ENCODE data around the gene IPO9.

The IPO9 gene

GRCh38 chr1:201883266-201883665, 54.3 kb downstream of the IPO9 start:
- H3K4me1 ChIP-seq (ENCODE audit: insufficient read depth, low read length) = peaks cover 29% of the 10 kb centered on the region
- no peak overlapping the region for H3K9ac ChIP-seq (ENCODE audit: low read depth, low read length)
- H3K9me3 ChIP-seq (ENCODE audit: control insufficient read depth, insufficient read depth, low read length) = no peaks in the 10 kb centered on the region
- H3K36me3 ChIP-seq (ENCODE audit: insufficient read depth, low read length) = no peaks in the 10 kb centered on the region; the same call in 1 of the 2 replicates

GRCh38 chr1:201883786-201884185, 54.8 kb downstream of the IPO9 start:
- H3K4me1 ChIP-seq (ENCODE audit: insufficient read depth, low read length) = peaks cover 29% of the 10 kb centered on the region
- H3K36me3 ChIP-seq (ENCODE audit: insufficient read depth, low read length) = no peaks in the 10 kb centered on the region
- no peaks in the 10 kb centered on the region for H3K9me3 ChIP-seq (ENCODE audit: control insufficient read depth, insufficient read depth, low read length)
- H3K9ac ChIP-seq (ENCODE audit: low read depth, low read length) = no peak overlapping the region

GRCh38 chr1:201884425-201884824, 55.5 kb downstream of the IPO9 start:
- H3K4me1 ChIP-seq (ENCODE audit: insufficient read depth, low read length) = peaks cover 29% of the 10 kb centered on the region
- H3K36me3 ChIP-seq (ENCODE audit: insufficient read depth, low read length) = no peaks in the 10 kb centered on the region
- no peak overlapping the region for H3K9ac ChIP-seq (ENCODE audit: low read depth, low read length)
- H3K9me3 ChIP-seq (ENCODE audit: control insufficient read depth, insufficient read depth, low read length) = no peaks in the 10 kb centered on the region

GRCh38 chr1:201885531-201886075, 56.6 kb downstream of the IPO9 start:
- Histone ChIP-seq H3K4me1 (ENCODE audit: insufficient read depth, low read length) (peaks cover 29% of the 10 kb centered on the region), H3K9ac (ENCODE audit: low read depth, low read length) (no peak overlapping the region), H3K9me3 (ENCODE audit: control insufficient read depth, insufficient read depth, low read length) (no peaks in the 10 kb centered on the region), H3K36me3 (ENCODE audit: insufficient read depth, low read length) (no peaks in the 10 kb centered on the region)

- no peaks in the 10 kb centered on the region for H3K36me3 ChIP-seq (ENCODE audit: insufficient read depth, low read length)
- no peaks in the 10 kb centered on the region for H3K9me3 ChIP-seq (ENCODE audit: control insufficient read depth, insufficient read depth, low read length)
- peaks cover 26% of the 10 kb centered on the region for H3K4me1 ChIP-seq (ENCODE audit: insufficient read depth, low read length)
- no peak overlapping the region for H3K9ac ChIP-seq (ENCODE audit: low read depth, low read length)
Observed at GRCh38 chr1:201886103-201886885, 57.3 kb downstream of the IPO9 start.

- H3K9me3 ChIP-seq (ENCODE audit: control insufficient read depth, insufficient read depth, low read length) = no peaks in the 10 kb centered on the region
- H3K4me1 ChIP-seq (ENCODE audit: insufficient read depth, low read length) = peaks cover 23% of the 10 kb centered on the region
- H3K36me3 ChIP-seq (ENCODE audit: insufficient read depth, low read length) = no peaks in the 10 kb centered on the region
- no peak overlapping the region for H3K9ac ChIP-seq (ENCODE audit: low read depth, low read length)
Observed at GRCh38 chr1:201887116-201887866, 58.3 kb downstream of the IPO9 start.

- Histone ChIP-seq H3K9ac (ENCODE audit: low read depth, low read length) (peak within 1 kb of the TSS; percentile 80), H3K4me1 (ENCODE audit: insufficient read depth, low read length) (peaks cover 15% of the 10 kb centered on the region; the same call in 1 of the 2 replicates), H3K9me3 (ENCODE audit: control insufficient read depth, insufficient read depth, low read length) (no peaks in the 10 kb centered on the region), H3K36me3 (ENCODE audit: insufficient read depth, low read length) (no peaks in the 10 kb centered on the region)
Observed at GRCh38 chr1:201888282-201889089, 59.5 kb downstream of the IPO9 start, which contains the start of gene SHISA4. SHISA4 (plus strand) TSS chr1:201888898; CDS start chr1:201888995, 97 bp downstream.

- Histone ChIP-seq H3K9ac (ENCODE audit: low read depth, low read length) (peak overlapping the region; percentile 80), H3K9me3 (ENCODE audit: control insufficient read depth, insufficient read depth, low read length) (no peaks in the 10 kb centered on the region), H3K4me1 (ENCODE audit: insufficient read depth, low read length) (peaks cover 14% of the 10 kb centered on the region), H3K36me3 (ENCODE audit: insufficient read depth, low read length) (no peaks in the 10 kb centered on the region)
Observed at GRCh38 chr1:201889090-201889968, 60.4 kb downstream of the IPO9 start.

GRCh38 chr1:201890223-201890622, 61.3 kb downstream of the IPO9 start:
- Histone ChIP-seq H3K9me3 (ENCODE audit: control insufficient read depth, insufficient read depth, low read length) (no peaks in the 10 kb centered on the region), H3K4me1 (ENCODE audit: insufficient read depth, low read length) (peaks cover 18% of the 10 kb centered on the region)

GRCh38 chr1:201890806-201891450, 62.0 kb downstream of the IPO9 start:
- peaks cover 15% of the 10 kb centered on the region for H3K4me1 ChIP-seq (ENCODE audit: insufficient read depth, low read length)
- H3K9me3 ChIP-seq (ENCODE audit: control insufficient read depth, insufficient read depth, low read length) = no peaks in the 10 kb centered on the region
- H3K9ac ChIP-seq (ENCODE audit: low read depth, low read length) = no peak overlapping the region

More at GRCh38 chr1:201890223-201890622, 61.3 kb downstream of the IPO9 start:
- Histone ChIP-seq H3K36me3 (ENCODE audit: insufficient read depth, low read length) (no peaks in the 10 kb centered on the region), H3K9ac (ENCODE audit: low read depth, low read length) (no peak overlapping the region)

GRCh38 chr1:201891451-201892045, 62.6 kb downstream of the IPO9 start:
- no peaks in the 10 kb centered on the region for H3K36me3 ChIP-seq (ENCODE audit: insufficient read depth, low read length)
- peaks cover 15% of the 10 kb centered on the region for H3K4me1 ChIP-seq (ENCODE audit: insufficient read depth, low read length)
- H3K9me3 ChIP-seq (ENCODE audit: control insufficient read depth, insufficient read depth, low read length) = no peaks in the 10 kb centered on the region
- no peak overlapping the region for H3K9ac ChIP-seq (ENCODE audit: low read depth, low read length)

More at GRCh38 chr1:201890806-201891450, 62.0 kb downstream of the IPO9 start:
- H3K36me3 ChIP-seq (ENCODE audit: insufficient read depth, low read length) = no peaks in the 10 kb centered on the region

- Histone ChIP-seq H3K4me1 (ENCODE audit: insufficient read depth, low read length) (peaks cover 20% of the 10 kb centered on the region), H3K9me3 (ENCODE audit: control insufficient read depth, insufficient read depth, low read length) (no peaks in the 10 kb centered on the region), H3K9ac (ENCODE audit: low read depth, low read length) (no peak overlapping the region), H3K36me3 (ENCODE audit: insufficient read depth, low read length) (no peaks in the 10 kb centered on the region)
Observed at GRCh38 chr1:201892211-201892610, 63.3 kb downstream of the IPO9 start.

All from ES-I3 (cell line).